GM12872 (cell line): Measurements from ENCODE around the gene SLC38A8.
A peak's percentile ranks its signal among the peaks of the same experiment; 100 is the strongest.

Experiments used
- CTCF ChIP-seq: IDR thresholded peaks from 3 replicates; pipeline ENCODE4 v1.5.1; 2011; ENCODE audit warnings: low read depth, mild to moderate bottlenecking, low read length, moderate library complexity; ENCODE audit not compliant: insufficient read depth

Gene SLC38A8

GRCh38 chr16:84042308-84042878 is at the start of gene SLC38A8:
Gene SLC38A8, minus strand, starts transcription at chr16:84042795. Its CDS starts 638 bp downstream, at chr16:84042157.
- no peak for TF ChIP-seq CTCF

GRCh38 chr16:84091460-84091859 is 48.9 kb upstream of the SLC38A8 start:
- TF ChIP-seq CTCF, result no peak

- TF ChIP-seq CTCF, result no peak
Measured at GRCh38 chr16:84090211-84090610, 47.6 kb upstream of the SLC38A8 start.

- TF ChIP-seq CTCF, result peak; percentile 75
Measured at GRCh38 chr16:84088695-84089395, 46.2 kb upstream of the SLC38A8 start.

- TF ChIP-seq CTCF, result no peak
Measured at GRCh38 chr16:84087466-84088151, 45.0 kb upstream of the SLC38A8 start.

GRCh38 chr16:84087001-84087400 is 44.4 kb upstream of the SLC38A8 start:
- TF ChIP-seq CTCF, result no peak

GRCh38 chr16:84086341-84086740 is 43.7 kb upstream of the SLC38A8 start:
- 0 out of 3 replicates have a peak, but pooled peaks have one; percentile 16 for TF ChIP-seq CTCF
